ENCODE data around the gene RARRES2. TPM values are rescaled to one million over a fixed set of nuclear protein-coding genes. Genes with fewer than 3 reads are reported as not detected.

Gene RARRES2
- total RNA-seq, 1 donor from 2014 or later, result 4.9 TPM

GRCh38 chr7:150345012-150345411 lies 3.6 kb upstream of the RARRES2 start:
- peaks cover 11% of the 10 kb centered on the region for H3K27me3 Mint-ChIP-seq (ENCODE audit: unreplicated experiment)

GRCh38 chr7:150344299-150344698 lies 2.9 kb upstream of the RARRES2 start:
- Mint-ChIP-seq H3K4me3 (ENCODE audit: unreplicated experiment) (no peak overlapping the region), H3K9me3 (ENCODE audit: unreplicated experiment) (peaks cover 5% of the 10 kb centered on the region), H3K36me3 (ENCODE audit: low read depth, unreplicated experiment) (peaks cover 17% of the 10 kb centered on the region), H3K4me1 (ENCODE audit: unreplicated experiment) (peaks cover 9% of the 10 kb centered on the region), H3K27me3 (ENCODE audit: unreplicated experiment) (peaks cover 11% of the 10 kb centered on the region), H3K27ac (ENCODE audit: unreplicated experiment) (no peak overlapping the region)
- no peak for TF ChIP-seq CTCF (IDR thresholded peaks at IDR 0.05; ENCODE audit: unreplicated experiment)
- no peak for DNase-seq (ENCODE audit: low spot score)

More at GRCh38 chr7:150345012-150345411, 3.6 kb upstream of the RARRES2 start:
- Mint-ChIP-seq H3K36me3 (ENCODE audit: low read depth, unreplicated experiment) (peaks cover 17% of the 10 kb centered on the region), H3K4me3 (ENCODE audit: unreplicated experiment) (no peak overlapping the region), H3K27ac (ENCODE audit: unreplicated experiment) (no peak overlapping the region), H3K9me3 (ENCODE audit: unreplicated experiment) (peaks cover 5% of the 10 kb centered on the region), H3K4me1 (ENCODE audit: unreplicated experiment) (peaks cover 5% of the 10 kb centered on the region)
- TF ChIP-seq CTCF (IDR thresholded peaks at IDR 0.05; ENCODE audit: unreplicated experiment), result no peak
- no peak for DNase-seq (ENCODE audit: low spot score)

GRCh38 chr7:150343225-150343624 lies 1.8 kb upstream of the RARRES2 start:
- Mint-ChIP-seq H3K27me3 (ENCODE audit: unreplicated experiment) (peaks cover 11% of the 10 kb centered on the region), H3K4me1 (ENCODE audit: unreplicated experiment) (peaks cover 9% of the 10 kb centered on the region), H3K4me3 (ENCODE audit: unreplicated experiment) (no peak overlapping the region), H3K27ac (ENCODE audit: unreplicated experiment) (no peak overlapping the region), H3K9me3 (ENCODE audit: unreplicated experiment) (peaks cover 5% of the 10 kb centered on the region), H3K36me3 (ENCODE audit: low read depth, unreplicated experiment) (peaks cover 17% of the 10 kb centered on the region)
- TF ChIP-seq CTCF (IDR thresholded peaks at IDR 0.05; ENCODE audit: unreplicated experiment), result no peak
- no peak for DNase-seq (ENCODE audit: low spot score)

- TF ChIP-seq CTCF (IDR thresholded peaks at IDR 0.05; ENCODE audit: unreplicated experiment), result no peak
- Mint-ChIP-seq H3K27me3 (ENCODE audit: unreplicated experiment) (peaks cover 11% of the 10 kb centered on the region), H3K9me3 (ENCODE audit: unreplicated experiment) (peaks cover 5% of the 10 kb centered on the region), H3K4me1 (ENCODE audit: unreplicated experiment) (peaks cover 9% of the 10 kb centered on the region), H3K27ac (ENCODE audit: unreplicated experiment) (no peak overlapping the region), H3K36me3 (ENCODE audit: low read depth, unreplicated experiment) (peaks cover 17% of the 10 kb centered on the region), H3K4me3 (ENCODE audit: unreplicated experiment) (peak overlapping the region; percentile 80)
- DNase-seq (ENCODE audit: low spot score), result no peak
These were observed 636 bp upstream of the RARRES2 start for GRCh38 chr7:150342121-150342408.

- peaks cover 9% of the 10 kb centered on the region for H3K4me1 Mint-ChIP-seq (ENCODE audit: unreplicated experiment)
- DNase-seq (ENCODE audit: low spot score), result no peak
- H3K4me3 Mint-ChIP-seq (ENCODE audit: unreplicated experiment), result peak overlapping the region; percentile 77
- no peak overlapping the region for H3K27ac Mint-ChIP-seq (ENCODE audit: unreplicated experiment)
- H3K9me3 Mint-ChIP-seq (ENCODE audit: unreplicated experiment), result peaks cover 5% of the 10 kb centered on the region
- H3K27me3 Mint-ChIP-seq (ENCODE audit: unreplicated experiment), result peaks cover 8% of the 10 kb centered on the region
- TF ChIP-seq CTCF (IDR thresholded peaks at IDR 0.05; ENCODE audit: unreplicated experiment), result no peak
- peaks cover 11% of the 10 kb centered on the region for H3K36me3 Mint-ChIP-seq (ENCODE audit: low read depth, unreplicated experiment)
These were observed 560 bp downstream of the RARRES2 start for GRCh38 chr7:150340875-150341262.
